DND-41 (cell line): ENCODE measurements around the gene DDIT4.

Source experiments
- CTCF ChIP-seq: IDR thresholded peaks from 2 replicates; pipeline ENCODE4 v1.5.1; 2012; ENCODE audit warnings: borderline replicate concordance, low read length, moderate library complexity, mild to moderate bottlenecking; ENCODE audit not compliant: poor library complexity, severe bottlenecking; ENCODE audit errors: extremely low read depth
- EZH2 ChIP-seq: IDR thresholded peaks from 3 replicates; pipeline ENCODE4 v1.6.1; 2012; ENCODE audit warnings: borderline replicate concordance, low read depth, mild to moderate bottlenecking, moderate library complexity, low read length, inconsistent platforms; ENCODE audit not compliant: severe bottlenecking

GRCh38 chr10:72254813-72255568, 18.7 kb upstream of the DDIT4 start:
- no peak for TF ChIP-seq CTCF
- TF ChIP-seq EZH2, result no peak
